ENCODE data around the gene ACE2.

ACE2 gene

GRCh38 chrX:15522464-15522863 lies 78.3 kb downstream of the ACE2 start:
- Histone ChIP-seq H3K4me1 (ENCODE audit: insufficient read depth, low read length) (no peaks in the 10 kb centered on the region), H3K27me3 (ENCODE audit: insufficient read depth, low read length) (no peaks in the 10 kb centered on the region), H3K4me3 (ENCODE audit: low read length) (no peak overlapping the region), H3K9me3 (ENCODE audit: low read length) (no peaks in the 10 kb centered on the region), H2AFZ (ENCODE audit: low read depth, low read length) (no peak overlapping the region), H3K36me3 (ENCODE audit: insufficient read depth, low read length) (no peaks in the 10 kb centered on the region)

GRCh38 chrX:15515931-15516330 lies 84.8 kb downstream of the ACE2 start:
- Histone ChIP-seq H3K4me3 (ENCODE audit: low read length) (no peak overlapping the region), H3K4me1 (ENCODE audit: insufficient read depth, low read length) (peaks cover 9% of the 10 kb centered on the region), H3K9me3 (ENCODE audit: low read length) (no peaks in the 10 kb centered on the region), H2AFZ (ENCODE audit: low read depth, low read length) (no peak overlapping the region), H3K36me3 (ENCODE audit: insufficient read depth, low read length) (no peaks in the 10 kb centered on the region), H3K27me3 (ENCODE audit: insufficient read depth, low read length) (no peaks in the 10 kb centered on the region)

GRCh38 chrX:15514279-15514678 lies 86.5 kb downstream of the ACE2 start:
- Histone ChIP-seq H2AFZ (ENCODE audit: low read depth, low read length) (no peak overlapping the region), H3K4me1 (ENCODE audit: insufficient read depth, low read length) (peaks cover 9% of the 10 kb centered on the region), H3K27me3 (ENCODE audit: insufficient read depth, low read length) (no peaks in the 10 kb centered on the region), H3K36me3 (ENCODE audit: insufficient read depth, low read length) (no peaks in the 10 kb centered on the region), H3K4me3 (ENCODE audit: low read length) (no peak overlapping the region), H3K9me3 (ENCODE audit: low read length) (no peaks in the 10 kb centered on the region)

- Histone ChIP-seq H3K9me3 (ENCODE audit: low read length) (no peaks in the 10 kb centered on the region), H3K27me3 (ENCODE audit: insufficient read depth, low read length) (no peaks in the 10 kb centered on the region), H3K4me3 (ENCODE audit: low read length) (no peak overlapping the region), H3K36me3 (ENCODE audit: insufficient read depth, low read length) (no peaks in the 10 kb centered on the region), H2AFZ (ENCODE audit: low read depth, low read length) (no peak overlapping the region), H3K4me1 (ENCODE audit: insufficient read depth, low read length) (peaks cover 9% of the 10 kb centered on the region)
Observed at GRCh38 chrX:15512401-15512965, 88.3 kb downstream of the ACE2 start.

- no peaks in the 10 kb centered on the region for H3K9me3 ChIP-seq (ENCODE audit: low read length)
- H3K4me1 ChIP-seq (ENCODE audit: insufficient read depth, low read length) = peaks cover 9% of the 10 kb centered on the region
- H3K27me3 ChIP-seq (ENCODE audit: insufficient read depth, low read length) = no peaks in the 10 kb centered on the region
- no peaks in the 10 kb centered on the region for H3K36me3 ChIP-seq (ENCODE audit: insufficient read depth, low read length)
- no peak overlapping the region for H2AFZ ChIP-seq (ENCODE audit: low read depth, low read length)
- H3K4me3 ChIP-seq (ENCODE audit: low read length) = no peak overlapping the region
Observed at GRCh38 chrX:15511563-15511962, 89.2 kb downstream of the ACE2 start.

Data from neuron (in vitro differentiated cells).